Neural cell (in vitro differentiated cells): ENCODE results near the gene S100A11.

Experiments
- CTCF ChIP-seq: fragments of 450-650 bp; IDR thresholded peaks from 2 replicates; pipeline ENCODE4 v1.5.1; 2014; ENCODE audit warnings: antibody characterized with exemption, mild to moderate bottlenecking, moderate library complexity; ENCODE audit not compliant: poor library complexity, severe bottlenecking
- EP300 ChIP-seq: fragments of 450-650 bp; conservative IDR thresholded peaks from 2 replicates; pipeline ENCODE4 v1.6.1; 2014; ENCODE audit warnings: antibody characterized with exemption, mild to moderate bottlenecking, moderate library complexity; ENCODE audit not compliant: poor library complexity, severe bottlenecking
- EZH2 ChIP-seq: fragments of 200-600, 300-800 bp; shearing (Covaris generic), sonication (generic); IDR thresholded peaks from 2 replicates; pipeline ENCODE4 v1.6.1; 2014; ENCODE audit warnings: antibody characterized with exemption, low read length, borderline replicate concordance, mild to moderate bottlenecking; ENCODE audit not compliant: insufficient read depth, poor library complexity, severe bottlenecking
- MXI1 ChIP-seq: fragments of 450-650 bp; conservative IDR thresholded peaks from 2 replicates; pipeline ENCODE4 v1.6.1; 2014; ENCODE audit warnings: antibody characterized with exemption, mild to moderate bottlenecking; ENCODE audit not compliant: poor library complexity, severe bottlenecking
- POLR2AphosphoS5 ChIP-seq: IDR thresholded peaks from 2 replicates; pipeline ENCODE4 v1.6.1; 2012
- RAD21 ChIP-seq: fragments of 450-650 bp; conservative IDR thresholded peaks from 2 replicates; pipeline ENCODE4 v1.6.1; 2014; ENCODE audit warnings: antibody characterized with exemption, mild to moderate bottlenecking, moderate library complexity
- REST ChIP-seq: IDR thresholded peaks from 2 replicates; pipeline ENCODE4 v1.6.1; 2012; ENCODE audit warnings: borderline replicate concordance
- SMC3 ChIP-seq: fragments of 450-650 bp; conservative IDR thresholded peaks from 2 replicates; pipeline ENCODE4 v1.6.1; 2014; ENCODE audit warnings: antibody characterized with exemption, mild to moderate bottlenecking, moderate library complexity; ENCODE audit not compliant: poor library complexity

DNA sequence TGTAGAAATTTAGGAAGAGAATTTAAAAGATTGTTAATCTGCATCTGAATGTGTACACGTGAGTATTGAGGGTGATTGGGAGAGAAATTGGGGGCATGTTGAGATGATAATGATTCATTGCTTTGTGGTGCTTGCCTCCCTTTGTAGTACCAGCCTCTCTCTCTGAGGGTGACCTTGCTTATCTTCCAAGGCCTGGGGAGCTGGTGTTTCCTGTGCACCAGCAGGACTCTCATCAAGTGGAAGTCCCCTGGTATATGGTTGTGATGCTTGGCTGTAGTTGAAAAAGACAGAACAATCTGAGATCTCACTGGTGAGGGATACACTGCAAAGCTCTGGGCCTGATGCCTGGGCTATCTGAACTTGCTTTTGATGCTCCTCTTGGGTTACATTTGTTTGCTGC, 48.0 kb upstream of the S100A11 start:
- no peak for TF ChIP-seq CTCF
- TF ChIP-seq EP300, result no peak
- TF ChIP-seq RAD21, result no peak
- TF ChIP-seq POLR2AphosphoS5, result no peak
- no peak for TF ChIP-seq REST
- TF ChIP-seq EZH2, result no peak
- TF ChIP-seq MXI1, result no peak
- no peak for TF ChIP-seq SMC3
